Measurements from ENCODE around the gene TAOK1. TPM values are rescaled to one million over a fixed set of nuclear protein-coding genes. Genes with fewer than 3 reads are reported as not detected.

The TAOK1 gene
- total RNA-seq, 1 experiment from 2014 or later: 29.5 TPM

GRCh38 chr17:29378500-29378899 lies 11.7 kb upstream of the TAOK1 start:
- no peak for DNase-seq (ENCODE audit: low read depth)

- DNase-seq (ENCODE audit: low read depth): no peak
Observed at GRCh38 chr17:29379084-29379991, 10.8 kb upstream of the TAOK1 start.

- no peak for DNase-seq (ENCODE audit: low read depth)
Observed at GRCh38 chr17:29383686-29384085, 6.5 kb upstream of the TAOK1 start.

DNA sequence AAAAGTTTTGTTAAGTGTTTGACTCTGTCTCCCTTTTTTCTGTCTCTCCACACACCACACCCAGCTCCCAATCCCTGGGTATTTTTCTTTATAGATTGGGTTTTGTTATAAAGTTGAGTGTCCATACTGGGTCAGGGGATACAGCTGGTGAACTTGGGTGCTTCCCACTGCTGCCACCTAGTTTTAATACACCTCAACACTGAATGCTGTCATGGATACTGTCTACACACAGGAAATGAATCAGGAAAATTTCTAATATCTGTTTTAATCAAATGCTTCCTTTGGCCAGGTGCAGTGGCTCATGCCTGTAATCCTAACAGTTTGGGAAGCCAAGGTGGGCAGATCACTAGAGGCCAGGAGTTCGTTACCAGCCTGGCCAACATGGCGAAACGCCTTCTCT lies 5.3 kb upstream of the TAOK1 start:
- peak; percentile 48 for DNase-seq (ENCODE audit: low read depth)

DNA sequence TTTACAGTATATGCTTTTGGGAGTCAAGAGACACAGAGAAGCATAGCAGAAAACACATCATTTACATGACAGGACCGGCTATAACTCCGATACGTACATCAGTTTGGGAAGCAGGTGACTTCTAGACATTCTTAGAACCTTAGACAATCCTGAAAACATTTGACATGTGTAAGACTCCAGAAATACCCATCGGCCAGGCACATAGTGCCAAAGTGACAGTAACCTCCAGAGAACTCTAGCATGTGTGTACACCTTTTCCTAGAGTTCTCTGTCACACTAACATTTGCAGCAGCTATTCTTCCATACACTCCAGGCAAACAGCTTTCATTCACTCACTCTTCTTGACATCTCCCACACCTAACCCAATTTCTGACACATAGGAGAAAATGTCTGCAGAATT lies 3.4 kb upstream of the TAOK1 start:
- DNase-seq (ENCODE audit: low read depth): no peak

DNA sequence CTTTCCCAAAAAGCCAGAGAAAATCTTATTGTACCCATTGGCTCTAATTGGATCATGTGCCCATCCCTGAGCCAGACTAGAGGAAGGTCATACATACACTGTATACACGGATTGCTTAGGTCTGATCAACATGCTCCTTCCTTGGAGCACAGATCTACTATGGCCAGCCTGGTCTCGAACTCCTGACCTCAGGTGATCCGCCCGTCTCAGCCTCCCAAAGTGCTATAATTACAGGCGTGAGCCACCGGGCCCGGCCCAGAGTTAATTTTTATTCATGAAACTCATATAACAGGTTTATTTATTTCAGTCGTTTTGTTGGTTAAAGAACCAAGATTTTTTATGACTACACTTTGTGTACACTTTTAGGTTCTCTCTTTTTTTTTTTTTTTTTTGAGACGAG lies 1.2 kb upstream of the TAOK1 start:
- DNase-seq (ENCODE audit: low read depth): no peak

- DNase-seq (ENCODE audit: low read depth): peak; percentile 21
Observed at GRCh38 chr17:29390851-29391631, 878 bp downstream of the TAOK1 start.

DNA sequence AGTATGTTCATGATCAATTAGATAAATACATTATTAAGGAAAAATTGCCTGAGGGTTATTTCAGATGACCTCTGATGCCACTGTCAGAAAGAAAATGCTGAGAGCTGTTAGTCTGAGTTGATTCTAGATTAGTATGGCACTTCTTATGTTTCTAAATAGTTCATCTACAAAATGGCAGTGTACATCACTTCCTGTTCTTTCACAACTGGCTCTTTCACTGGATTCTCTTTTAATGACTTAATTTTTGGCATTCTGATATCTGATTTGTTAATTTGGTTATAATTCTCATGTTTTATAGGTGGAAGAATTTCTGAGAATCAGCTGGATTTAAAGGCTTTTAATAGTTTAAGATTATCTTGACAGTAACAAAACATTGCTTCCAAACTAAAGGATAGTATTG lies 3.3 kb downstream of the TAOK1 start:
- DNase-seq (ENCODE audit: low read depth): no peak

DNA sequence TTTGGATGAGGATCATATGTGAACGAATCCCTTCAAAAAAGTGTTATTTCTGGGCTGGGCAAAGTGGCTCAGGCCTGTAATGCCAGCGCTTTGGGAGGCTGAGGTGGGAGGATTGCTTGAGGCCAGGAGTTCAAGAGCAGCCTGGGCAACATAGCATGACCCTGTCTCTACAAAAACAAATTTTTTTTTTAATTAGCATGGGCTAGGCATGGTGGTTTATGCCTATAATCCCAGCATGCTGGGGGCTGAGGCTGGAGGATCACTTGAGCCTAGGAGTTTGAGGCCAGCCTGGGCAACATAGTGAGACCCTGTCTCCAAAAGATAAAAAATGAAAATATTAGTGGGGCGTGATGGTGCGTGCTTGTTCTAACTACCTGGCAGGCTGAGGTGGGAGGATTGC lies 4.6 kb downstream of the TAOK1 start:
- DNase-seq (ENCODE audit: low read depth): no peak

DNA sequence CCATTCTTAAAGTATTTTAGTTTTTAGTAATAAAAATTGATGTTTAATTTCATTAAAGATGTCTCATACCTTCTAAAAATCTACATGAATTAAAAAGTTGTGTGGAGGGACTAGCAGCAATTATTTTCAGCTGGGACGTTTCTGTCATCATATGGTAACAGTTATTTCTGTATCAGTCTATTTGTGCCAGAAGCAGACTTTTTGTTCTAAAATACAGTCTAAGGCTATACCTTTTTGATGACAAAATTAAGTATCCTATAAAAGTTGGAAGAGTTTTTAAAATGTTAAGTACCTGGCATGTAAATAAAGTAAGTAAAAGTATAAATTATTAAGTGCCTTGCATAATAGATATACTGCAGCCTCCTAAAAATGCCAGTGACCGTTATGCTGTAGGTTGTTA lies 5.9 kb downstream of the TAOK1 start:
- no peak for DNase-seq (ENCODE audit: low read depth)

- no peak for DNase-seq (ENCODE audit: low read depth)
Observed at GRCh38 chr17:29399634-29400033, 9.5 kb downstream of the TAOK1 start.

DNA sequence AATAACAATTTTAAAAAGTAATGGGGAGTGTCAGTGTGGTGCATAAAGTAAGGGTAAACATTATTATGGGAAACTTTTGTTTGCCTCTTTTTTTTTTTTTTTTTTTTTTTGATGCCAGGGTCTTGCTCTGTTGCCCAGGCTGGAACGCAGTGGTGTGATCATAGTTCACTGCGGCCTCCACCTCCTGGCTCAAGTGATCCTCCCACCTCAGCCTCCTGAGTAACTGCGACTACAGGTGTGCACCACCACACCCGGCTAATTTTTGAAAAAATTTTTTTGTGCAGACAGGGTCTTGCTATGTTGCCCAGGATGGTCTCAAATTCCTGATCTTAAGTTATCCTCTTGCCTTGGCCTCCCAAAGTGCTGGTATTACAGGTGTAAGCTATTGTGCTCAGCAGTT lies 10.7 kb downstream of the TAOK1 start:
- DNase-seq (ENCODE audit: low read depth): no peak

GRCh38 chr17:29401258-29401657 lies 11.1 kb downstream of the TAOK1 start:
- no peak for DNase-seq (ENCODE audit: low read depth)

DNA sequence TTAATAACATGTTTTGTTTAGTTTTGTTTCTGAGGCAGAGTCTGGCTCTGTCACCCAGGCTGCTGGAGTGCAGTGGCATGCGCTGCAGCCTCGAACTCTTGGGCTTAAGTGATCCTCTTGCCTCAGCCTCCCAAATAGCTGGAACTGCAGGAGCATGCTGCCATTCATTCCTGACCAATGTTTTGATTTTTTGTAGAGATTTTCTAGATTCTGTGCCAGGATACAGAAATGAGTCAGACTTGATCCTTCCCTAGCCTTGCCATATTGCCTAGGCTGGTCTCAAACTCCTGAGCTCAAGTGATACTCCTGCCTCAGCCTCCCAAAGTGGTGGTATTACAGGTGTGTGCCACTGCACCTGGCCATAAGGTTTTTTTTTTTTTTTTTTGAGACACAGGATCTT lies 17.7 kb downstream of the TAOK1 start:
- DNase-seq (ENCODE audit: low read depth): peak; percentile 34

GRCh38 chr17:29409963-29410362 lies 19.8 kb downstream of the TAOK1 start:
- no peak for DNase-seq (ENCODE audit: low read depth)

GRCh38 chr17:29412780-29413565 lies 22.8 kb downstream of the TAOK1 start:
- DNase-seq (ENCODE audit: low read depth): peak; percentile 69

- no peak for DNase-seq (ENCODE audit: low read depth)
Observed at GRCh38 chr17:29420128-29420527, 30.0 kb downstream of the TAOK1 start.

DNA sequence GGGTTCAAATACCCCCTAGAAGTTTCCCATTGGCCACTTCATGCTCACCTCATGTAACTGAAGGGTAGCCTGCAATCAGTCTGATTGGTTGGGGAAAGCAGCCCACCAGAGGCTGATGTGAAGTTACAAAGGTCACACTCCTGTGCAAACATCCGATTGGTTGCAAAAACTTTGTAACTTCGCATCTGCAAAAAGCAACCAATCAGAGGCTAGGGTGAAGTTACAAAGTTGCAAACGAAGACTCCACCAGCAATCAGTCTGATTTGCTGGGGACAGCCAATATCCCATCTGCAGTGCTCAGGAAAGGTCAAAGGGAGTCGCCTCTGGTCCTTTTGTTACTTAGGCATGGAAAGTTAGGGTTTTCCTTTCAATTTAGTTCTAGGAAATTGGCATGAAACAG lies 40.1 kb downstream of the TAOK1 start:
- no peak for DNase-seq (ENCODE audit: low read depth)

DNA sequence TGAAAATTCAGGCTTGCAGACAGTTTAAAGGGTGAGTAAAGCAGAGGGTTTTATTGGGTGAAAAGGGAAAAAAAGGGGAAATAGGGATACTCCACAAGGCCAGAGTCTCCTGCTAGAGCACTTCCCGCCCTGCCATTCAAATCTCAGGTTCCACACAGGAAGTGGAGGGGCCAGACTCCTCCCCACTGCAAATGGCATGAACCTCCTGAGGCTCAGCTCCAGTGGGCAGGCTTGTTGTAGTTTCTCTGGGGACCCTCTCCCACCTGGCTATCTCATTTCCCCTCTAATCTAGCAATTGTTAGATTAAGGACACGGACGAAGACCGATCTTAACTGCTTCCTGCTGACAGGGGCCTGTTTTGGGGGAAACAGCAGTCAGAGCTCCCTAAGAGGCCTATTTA lies 43.4 kb downstream of the TAOK1 start:
- DNase-seq (ENCODE audit: low read depth): no peak

GRCh38 chr17:29434550-29434949 lies 44.4 kb downstream of the TAOK1 start:
- no peak for DNase-seq (ENCODE audit: low read depth)

- no peak for DNase-seq (ENCODE audit: low read depth)
Observed at GRCh38 chr17:29442451-29442850, 52.3 kb downstream of the TAOK1 start.

Data from HT1080 (cell line).